Keratinocyte (primary cell): ENCODE measurements around the gene ERC1.

ENCODE experiments used
- EZH2 ChIP-seq: IDR thresholded peaks from one replicate; pipeline ENCODE4 v1.6.1; 2012; ENCODE audit warnings: inconsistent platforms, mild to moderate bottlenecking, low read length, moderate library complexity
- TF ChIP-seq, protein P1 (sequence below), 3 experiments: IDR thresholded peaks in 1 of 3; conservative IDR thresholded peaks in 1 of 3; optimal IDR thresholded peaks in 1 of 3; 2 replicates in 2 of 3; 3 replicates in 1 of 3; pipeline versions ENCODE3 to v1.5.1; 2011; ENCODE audit warnings: low read length in 3 of 3, mild to moderate bottlenecking in 3 of 3, moderate library complexity in 2 of 3, control low read depth in 1 of 3, inconsistent platforms in 1 of 3; ENCODE audit not compliant: insufficient read depth in 2 of 3; ENCODE audit errors: extremely low read depth in 1 of 3

DNA sequence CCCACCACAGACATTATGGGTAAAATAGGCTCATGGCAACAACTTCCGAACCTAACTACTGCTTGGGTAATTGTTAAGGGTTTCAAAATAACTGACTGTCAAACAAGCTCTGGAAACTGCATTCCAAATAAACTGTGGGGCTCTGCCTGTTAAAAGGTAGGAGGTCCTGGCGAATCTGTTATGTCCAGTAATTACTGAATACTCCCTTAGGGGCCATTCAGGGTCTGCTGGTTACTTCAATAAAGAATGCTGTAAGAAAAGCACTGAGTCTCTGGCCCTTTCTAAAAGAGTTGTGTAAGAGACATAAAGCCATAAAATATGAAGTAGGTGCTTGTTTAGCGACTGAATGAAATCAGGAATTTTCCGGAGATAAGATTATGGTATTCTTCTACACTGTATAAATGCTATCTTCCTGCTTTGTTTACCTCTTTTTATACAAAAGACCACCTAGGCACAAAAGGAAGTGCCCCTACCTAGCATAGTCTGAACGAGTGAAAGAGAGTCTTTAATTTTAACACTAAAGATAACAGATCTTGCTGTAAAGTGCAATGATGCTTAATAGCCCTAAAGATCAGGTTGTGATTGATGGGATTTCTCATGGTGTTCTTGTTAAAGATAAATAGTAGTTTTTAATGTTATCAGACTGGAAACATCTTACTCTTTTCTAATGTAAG is 475.6 kb downstream of the ERC1 start:
- TF ChIP-seq, protein P1, sequence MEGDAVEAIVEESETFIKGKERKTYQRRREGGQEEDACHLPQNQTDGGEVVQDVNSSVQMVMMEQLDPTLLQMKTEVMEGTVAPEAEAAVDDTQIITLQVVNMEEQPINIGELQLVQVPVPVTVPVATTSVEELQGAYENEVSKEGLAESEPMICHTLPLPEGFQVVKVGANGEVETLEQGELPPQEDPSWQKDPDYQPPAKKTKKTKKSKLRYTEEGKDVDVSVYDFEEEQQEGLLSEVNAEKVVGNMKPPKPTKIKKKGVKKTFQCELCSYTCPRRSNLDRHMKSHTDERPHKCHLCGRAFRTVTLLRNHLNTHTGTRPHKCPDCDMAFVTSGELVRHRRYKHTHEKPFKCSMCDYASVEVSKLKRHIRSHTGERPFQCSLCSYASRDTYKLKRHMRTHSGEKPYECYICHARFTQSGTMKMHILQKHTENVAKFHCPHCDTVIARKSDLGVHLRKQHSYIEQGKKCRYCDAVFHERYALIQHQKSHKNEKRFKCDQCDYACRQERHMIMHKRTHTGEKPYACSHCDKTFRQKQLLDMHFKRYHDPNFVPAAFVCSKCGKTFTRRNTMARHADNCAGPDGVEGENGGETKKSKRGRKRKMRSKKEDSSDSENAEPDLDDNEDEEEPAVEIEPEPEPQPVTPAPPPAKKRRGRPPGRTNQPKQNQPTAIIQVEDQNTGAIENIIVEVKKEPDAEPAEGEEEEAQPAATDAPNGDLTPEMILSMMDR (optimal IDR thresholded peaks at IDR 0.05 in 1 of 3, IDR thresholded peaks at IDR 0.05 in 1 of 3, conservative IDR thresholded peaks at IDR 0.05 in 1 of 3; ENCODE audit: extremely low read depth in 1 of 3, insufficient read depth in 2 of 3, low read length in 3 of 3) = no peak
- no peak for TF ChIP-seq EZH2
